PC-3 (cell line): Measurements from ENCODE around the gene PLXNA1. TPM values are rescaled to one million over a fixed set of nuclear protein-coding genes. Genes with fewer than 3 reads are reported as not detected.

ENCODE experiments used
- ATAC-seq: fragments of 200-7000 bp; cut with Tn5 transposase; 2 replicates; pipeline ENCODE4 v1.9.1; 2020; ENCODE audit warnings: mild to moderate bottlenecking, moderate library complexity
- BruUV-seq: library from RNA; stranded (reverse); fragments of 400-500 nt; replicated peaks from 2 replicates; lab custom pipeline; 2021; lab: Mats Ljungman, UMichigan
- CTCF ChIA-PET: fragments of 300-600 bp; sonication (Branson Sonifier 250); formaldehyde crosslinking; loops from one replicate; lab custom pipeline; 2022; ENCODE audit warnings: antibody characterized with exemption; lab: Charles Lee
- POLR2A ChIA-PET: fragments of 300-600 bp; sonication (Branson Sonifier 250); formaldehyde crosslinking; loops from one replicate; lab custom pipeline; 2022; ENCODE audit warnings: antibody characterized with exemption; ENCODE audit not compliant: unreplicated experiment; lab: Charles Lee
- DNase-seq: peaks from one replicate; pipeline ENCODE4 v3.0.0-alpha.2; 2015
- H2AFZ ChIP-seq: fragments of 300-600 bp; sonication (generic); 2 replicates; pipeline ENCODE4 v1.6.0; 2016; ENCODE audit warnings: antibody characterized with exemption, low read length
- H3F3A ChIP-seq: fragments of 300-600 bp; sonication (generic); one replicate; pipeline ENCODE4 v1.6.0; 2017; ENCODE audit warnings: antibody characterized with exemption, low read length, control low read depth, mild to moderate bottlenecking; ENCODE audit not compliant: unreplicated experiment
- H3K27ac ChIP-seq: fragments of 300-600 bp; sonication (generic); 2 replicates; pipeline ENCODE4 v1.5.1; 2016; ENCODE audit warnings: mild to moderate bottlenecking, low read length
- H3K27me3 ChIP-seq: fragments of 300-600 bp; sonication (generic); 2 replicates; pipeline ENCODE4 v1.6.1; 2016; ENCODE audit warnings: low read length, mixed read lengths
- H3K36me3 ChIP-seq: fragments of 300-600 bp; sonication (generic); 2 replicates; pipeline ENCODE4 v1.6.1; 2016; ENCODE audit warnings: low read depth, mixed run types, low read length, mixed read lengths
- H3K4me1 ChIP-seq: fragments of 300-600 bp; sonication (generic); 2 replicates; pipeline ENCODE4 v1.5.1; 2016; ENCODE audit warnings: low read length; ENCODE audit not compliant: insufficient read depth
- H3K4me2 ChIP-seq: fragments of 300-600 bp; sonication (generic); 2 replicates; pipeline ENCODE4 v1.6.0; 2016; ENCODE audit warnings: low read length
- H3K4me3 ChIP-seq: fragments of 300-600 bp; sonication (generic); 2 replicates; pipeline ENCODE4 v1.5.1; 2016; ENCODE audit warnings: mild to moderate bottlenecking, low read length, mixed read lengths
- H3K79me2 ChIP-seq: fragments of 300-600 bp; sonication (generic); 2 replicates; pipeline ENCODE4 v1.6.1; 2017; ENCODE audit warnings: low read length, mixed read lengths
- H3K9ac ChIP-seq: fragments of 300-600 bp; sonication (generic); 2 replicates; pipeline ENCODE4 v1.6.0; 2016; ENCODE audit warnings: mild to moderate bottlenecking, low read length
- H3K9me2 ChIP-seq: fragments of 300-600 bp; sonication (generic); replicated peaks from 2 replicates; pipeline ENCODE4 v1.6.1; 2016; ENCODE audit warnings: mixed run types, low read length, mixed read lengths
- H3K9me3 ChIP-seq: fragments of 300-600 bp; sonication (generic); 2 replicates; pipeline ENCODE4 v1.6.1; 2016; ENCODE audit warnings: low read length, mixed read lengths
- H4K20me1 ChIP-seq: fragments of 300-600 bp; sonication (generic); 2 replicates; pipeline ENCODE4 v1.6.1; 2016; ENCODE audit warnings: low read length, mixed read lengths
- CTCF ChIP-seq: fragments of 300-600 bp; sonication (generic); conservative IDR thresholded peaks from 2 replicates; pipeline ENCODE4 v1.5.1; 2017; ENCODE audit warnings: antibody characterized with exemption, low read depth, mild to moderate bottlenecking, low read length
- EZH2 ChIP-seq: fragments of 300-600 bp; sonication (generic); IDR thresholded peaks from one replicate; pipeline ENCODE4 v1.6.1; 2017; ENCODE audit warnings: antibody characterized with exemption, mild to moderate bottlenecking, low read length; ENCODE audit not compliant: unreplicated experiment
- EZH2phosphoT487 ChIP-seq: fragments of 300-600 bp; sonication (generic); IDR thresholded peaks from 2 replicates; pipeline ENCODE4 v1.6.1; 2018; ENCODE audit warnings: mild to moderate bottlenecking, antibody characterized with exemption, low read length, borderline replicate concordance
- intact Hi-C: fragments of 100-400 bp; cut with micrococcal nuclease; formaldehyde crosslinking; loops from 2 replicates; pipeline ENCODE4 v1.9.0; 2023
- total RNA-seq: library from RNA; depleted of rRNA; stranded (reverse); fragments of >200 nt; gene quantifications from 2 replicates; pipeline ENCODE4 v1.2.3, GENCODE V29; 2014

PLXNA1 gene
- total RNA-seq, 1 experiment from 2014 or later, result 30.0 TPM

GRCh38 chr3:126997455-126998038, 14.6 kb downstream of the PLXNA1 start:
- Histone ChIP-seq H3K27me3 (no peaks in the 10 kb centered on the region), H3K79me2 (peaks cover 50% of the 10 kb centered on the region), H3K9ac (no peak overlapping the region), H2AFZ (no peak overlapping the region), H3F3A (no peaks in the 10 kb centered on the region), H3K4me1 (no peaks in the 10 kb centered on the region), H3K9me3 (no peaks in the 10 kb centered on the region), H3K27ac (no peak overlapping the region), H3K4me2 (no peak overlapping the region), H3K4me3 (no peak overlapping the region), H3K36me3 (no peaks in the 10 kb centered on the region), H3K9me2 (no peaks in the 10 kb centered on the region), H4K20me1 (no peaks in the 10 kb centered on the region)
- DNase-seq (no peak), ATAC-seq (no peak)
- TF ChIP-seq CTCF, result no peak
- no peak for TF ChIP-seq EZH2phosphoT487
- no peak for TF ChIP-seq EZH2
- POLR2A ChIA-PET, result no interaction called here
- CTCF ChIA-PET, result no interaction called here
- intact Hi-C loops, result no loop called here
- no TSS peak for BruUV-seq

- BruUV-seq, result no TSS peak
- H3K4me2 ChIP-seq, result no peak overlapping the region
- no peak overlapping the region for H3K9ac ChIP-seq
- no peaks in the 10 kb centered on the region for H3K9me3 ChIP-seq
- no peak for DNase-seq
- no peak overlapping the region for H3K27ac ChIP-seq
- no peak overlapping the region for H2AFZ ChIP-seq
- no peaks in the 10 kb centered on the region for H4K20me1 ChIP-seq
- ChIA-PET CTCF (no interaction called here), POLR2A (no interaction called here)
- no peak for ATAC-seq
- no peak overlapping the region for H3K4me3 ChIP-seq
- TF ChIP-seq EZH2phosphoT487 (no peak), CTCF (no peak), EZH2 (no peak)
- no peaks in the 10 kb centered on the region for H3K36me3 ChIP-seq
- no peaks in the 10 kb centered on the region for H3K27me3 ChIP-seq
- intact Hi-C loops, result no loop called here
- no peaks in the 10 kb centered on the region for H3K4me1 ChIP-seq
- H3F3A ChIP-seq, result no peaks in the 10 kb centered on the region
- H3K9me2 ChIP-seq, result no peaks in the 10 kb centered on the region
- peaks cover 43% of the 10 kb centered on the region for H3K79me2 ChIP-seq
Measured at GRCh38 chr3:126998320-126998719, 15.4 kb downstream of the PLXNA1 start.

GRCh38 chr3:126998728-126999127, 15.8 kb downstream of the PLXNA1 start:
- TF ChIP-seq CTCF, result no peak
- no peak for TF ChIP-seq EZH2
- TF ChIP-seq EZH2phosphoT487, result no peak
- no peaks in the 10 kb centered on the region for H3F3A ChIP-seq
- ChIA-PET CTCF (no interaction called here), POLR2A (no interaction called here)
- no peak overlapping the region for H3K4me3 ChIP-seq
- ATAC-seq, result no peak
- no TSS peak for BruUV-seq
- no peaks in the 10 kb centered on the region for H3K27me3 ChIP-seq
- H4K20me1 ChIP-seq, result no peaks in the 10 kb centered on the region
- no peaks in the 10 kb centered on the region for H3K4me1 ChIP-seq
- no peak overlapping the region for H3K27ac ChIP-seq
- intact Hi-C loops, result no loop called here
- no peak overlapping the region for H2AFZ ChIP-seq
- no peaks in the 10 kb centered on the region for H3K9me3 ChIP-seq
- H3K9ac ChIP-seq, result no peak overlapping the region
- H3K9me2 ChIP-seq, result no peaks in the 10 kb centered on the region
- no peak overlapping the region for H3K4me2 ChIP-seq
- H3K36me3 ChIP-seq, result no peaks in the 10 kb centered on the region
- peaks cover 43% of the 10 kb centered on the region for H3K79me2 ChIP-seq
- no peak for DNase-seq
